Psoas muscle (tissue), 8 donors: Measurements from ENCODE around the gene ATP5F1D. TPM values are rescaled to one million over a fixed set of nuclear protein-coding genes. Genes with fewer than 3 reads are reported as not detected.

Experiments used
- ATAC-seq, 4 donors: fragments of 200-7000 bp; cut with Tn5 transposase; one replicate each; pipeline ENCODE4 v1.9.1; 2020; ENCODE audit warnings: moderate library complexity in 3 of 4, mild to moderate bottlenecking in 2 of 4
- DNase-seq, 2 donors: peaks; one replicate each; pipeline ENCODE4 v3.0.0-alpha.2; 2020
- H3K27ac ChIP-seq: fragments of 200-600 bp; one replicate; pipeline ENCODE4 v1.8.0; 2022
- H3K27me3 ChIP-seq, 3 donors: fragments of 200-600 bp in 1 of 3; one replicate each; pipeline versions ENCODE4 v1.6.1 to v1.8.0; 2013 to 2022; ENCODE audit warnings: low read length in 2 of 3, mild to moderate bottlenecking in 2 of 3, moderate library complexity in 1 of 3; ENCODE audit not compliant: insufficient read depth in 3 of 3
- H3K36me3 ChIP-seq, 2 donors: fragments of 200-600 bp in 1 of 2; one replicate each; pipeline versions ENCODE4 v1.6.1 to v1.8.0; 2013 to 2022; ENCODE audit warnings: low read depth in 1 of 2, mild to moderate bottlenecking in 1 of 2, moderate library complexity in 1 of 2; ENCODE audit not compliant: insufficient read depth in 1 of 2
- H3K4me1 ChIP-seq: fragments of 200-600 bp; one replicate; pipeline ENCODE4 v1.8.0; 2022
- H3K4me3 ChIP-seq: fragments of 200-600 bp; one replicate; pipeline ENCODE4 v1.8.0; 2022; ENCODE audit warnings: mild to moderate bottlenecking
- H3K9me3 ChIP-seq: fragments of 200-600 bp; one replicate; pipeline ENCODE4 v1.8.0; 2022
- WGBS, 3 donors: extraction: QIAGEN DNeasy Blood & Tissue Kit; methylation state at CpG; one replicate each; pipeline versions ENCODE4 v1.1.6 to v1.1.7; 2013; 5-methylcytosine and 5-hydroxymethylcytosine counted together
- intact Hi-C, 2 donors: fragments of 100-400 bp; cut with DNase I; formaldehyde crosslinking; loops; one replicate each; pipeline versions ENCODE4 v1.11.0 to v1.14.2; 2022
- polyA plus RNA-seq, 3 donors: library from polyadenylated mRNA; stranded (reverse); fragments of 200-250 nt; gene quantifications; one replicate each; pipeline ENCODE4 v1.2.3, GENCODE V29; 2013
- total RNA-seq, 4 donors: library from RNA; stranded (reverse); fragmentation: NEBNext Ultra II Directional in 2 of 4; extraction: Animal tissue kit (Norgen Biotek cat#: 25700) in 2 of 4; gene quantifications; one replicate each; pipeline versions ENCODE4 v1.2.1 to v1.2.4, GENCODE V29; 2021 to 2023
- TF ChIP-seq, protein P1 (sequence below): fragments of 200-600 bp; IDR thresholded peaks from one replicate; pipeline ENCODE4 v1.8.0; 2022; ENCODE audit warnings: antibody characterized with exemption
- donor health status: healthy with polysubstance abuse.
- donor health status: DM: no; HTN: no; CAD: no; lungs with moderate emphysema.
- donor health status: Bipolar disorder and iron deficiency.
- donor health status: healthy.
- donor health status: DM: yes; HTN: yes; CAD: no.
- donor health status: DM: no; HTN: no; CAD: no.
- donor health status: DM: no; HTN: no; CAD: no.
- donor health status: DM: yes; HTN: yes; CAD: no.

Gene ATP5F1D
- total and polyA plus RNA-seq, 7 donors = 310 to 858 (median 509) TPM

DNA sequence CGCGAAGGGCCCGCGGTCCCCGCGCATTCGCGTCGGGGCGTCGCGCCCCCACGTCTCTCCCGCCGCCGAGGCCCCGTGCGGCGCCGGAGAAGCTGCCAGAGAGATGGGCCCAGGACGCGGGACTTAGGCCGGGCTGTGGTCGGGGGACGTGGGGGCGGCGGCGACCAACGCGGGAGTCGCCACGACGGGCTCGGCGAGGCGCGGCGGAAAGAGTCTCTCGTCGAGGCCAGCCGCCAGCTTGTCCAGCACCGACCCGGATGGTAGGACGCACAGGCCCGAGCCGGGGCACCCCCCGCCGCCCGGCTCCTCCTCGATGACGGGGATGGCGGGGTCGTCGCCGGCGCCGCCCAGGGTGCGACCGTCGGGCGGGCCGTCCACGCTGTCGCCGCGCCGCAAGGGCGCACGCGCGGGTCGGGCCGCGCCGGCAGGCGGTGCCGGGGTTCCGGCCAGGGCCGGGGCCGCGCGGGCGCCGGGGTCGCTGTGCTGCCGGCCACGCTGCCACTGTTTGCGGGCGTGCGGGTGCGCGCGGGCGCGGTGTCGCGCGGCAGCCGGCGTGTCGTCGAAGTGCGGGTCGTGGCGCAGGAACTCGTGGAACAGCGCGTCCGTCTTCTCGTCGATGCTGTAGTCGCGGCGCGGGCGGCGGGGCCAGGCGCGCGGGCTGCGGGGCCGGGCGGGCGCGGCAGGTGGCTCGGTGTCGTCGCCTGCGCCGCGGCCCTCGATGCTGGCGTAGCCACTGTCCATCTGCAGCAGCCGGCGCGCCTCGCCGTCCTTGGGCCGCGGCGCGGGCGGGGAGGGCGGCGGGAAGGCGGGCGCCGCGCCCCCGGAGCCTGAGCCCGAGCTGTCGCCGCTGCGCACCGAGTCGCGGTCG, 12.3 kb upstream of the ATP5F1D start:
- intact Hi-C loops = no loop called here
- H3K27ac ChIP-seq = no peak overlapping the region
- H3K4me1 ChIP-seq = no peaks in the 10 kb centered on the region
- TF ChIP-seq, protein P1, sequence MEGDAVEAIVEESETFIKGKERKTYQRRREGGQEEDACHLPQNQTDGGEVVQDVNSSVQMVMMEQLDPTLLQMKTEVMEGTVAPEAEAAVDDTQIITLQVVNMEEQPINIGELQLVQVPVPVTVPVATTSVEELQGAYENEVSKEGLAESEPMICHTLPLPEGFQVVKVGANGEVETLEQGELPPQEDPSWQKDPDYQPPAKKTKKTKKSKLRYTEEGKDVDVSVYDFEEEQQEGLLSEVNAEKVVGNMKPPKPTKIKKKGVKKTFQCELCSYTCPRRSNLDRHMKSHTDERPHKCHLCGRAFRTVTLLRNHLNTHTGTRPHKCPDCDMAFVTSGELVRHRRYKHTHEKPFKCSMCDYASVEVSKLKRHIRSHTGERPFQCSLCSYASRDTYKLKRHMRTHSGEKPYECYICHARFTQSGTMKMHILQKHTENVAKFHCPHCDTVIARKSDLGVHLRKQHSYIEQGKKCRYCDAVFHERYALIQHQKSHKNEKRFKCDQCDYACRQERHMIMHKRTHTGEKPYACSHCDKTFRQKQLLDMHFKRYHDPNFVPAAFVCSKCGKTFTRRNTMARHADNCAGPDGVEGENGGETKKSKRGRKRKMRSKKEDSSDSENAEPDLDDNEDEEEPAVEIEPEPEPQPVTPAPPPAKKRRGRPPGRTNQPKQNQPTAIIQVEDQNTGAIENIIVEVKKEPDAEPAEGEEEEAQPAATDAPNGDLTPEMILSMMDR = no peak
- no peak overlapping the region for H3K4me3 ChIP-seq
- 96% methylated on average over 123 to 158 of the region's 158 CpGs for WGBS, 3 donors
- DNase-seq (no peak), ATAC-seq (no peak)
- H3K9me3 ChIP-seq = no peaks in the 10 kb centered on the region
- no peaks in the 10 kb centered on the region for H3K27me3 ChIP-seq
- peaks cover 0 to 33% of the 10 kb centered on the region in 2 donors for H3K36me3 ChIP-seq

- Histone ChIP-seq H3K27me3 (no peaks in the 10 kb centered on the region), H3K4me1 (no peaks in the 10 kb centered on the region), H3K27ac (no peak overlapping the region), H3K9me3 (no peaks in the 10 kb centered on the region), H3K36me3 (peaks cover 0 to 26% of the 10 kb centered on the region in 2 donors), H3K4me3 (no peak overlapping the region)
- 83 to 89% (median 88%) methylated on average over 44 to 61 of the region's 61 CpGs for WGBS, 3 donors
- DNase-seq = no peak
- no peak for ATAC-seq
- TF ChIP-seq, protein P1 = no peak
- intact Hi-C loops = no loop called here
Observed at GRCh38 chr19:1229924-1230782, 11.4 kb upstream of the ATP5F1D start.

DNA sequence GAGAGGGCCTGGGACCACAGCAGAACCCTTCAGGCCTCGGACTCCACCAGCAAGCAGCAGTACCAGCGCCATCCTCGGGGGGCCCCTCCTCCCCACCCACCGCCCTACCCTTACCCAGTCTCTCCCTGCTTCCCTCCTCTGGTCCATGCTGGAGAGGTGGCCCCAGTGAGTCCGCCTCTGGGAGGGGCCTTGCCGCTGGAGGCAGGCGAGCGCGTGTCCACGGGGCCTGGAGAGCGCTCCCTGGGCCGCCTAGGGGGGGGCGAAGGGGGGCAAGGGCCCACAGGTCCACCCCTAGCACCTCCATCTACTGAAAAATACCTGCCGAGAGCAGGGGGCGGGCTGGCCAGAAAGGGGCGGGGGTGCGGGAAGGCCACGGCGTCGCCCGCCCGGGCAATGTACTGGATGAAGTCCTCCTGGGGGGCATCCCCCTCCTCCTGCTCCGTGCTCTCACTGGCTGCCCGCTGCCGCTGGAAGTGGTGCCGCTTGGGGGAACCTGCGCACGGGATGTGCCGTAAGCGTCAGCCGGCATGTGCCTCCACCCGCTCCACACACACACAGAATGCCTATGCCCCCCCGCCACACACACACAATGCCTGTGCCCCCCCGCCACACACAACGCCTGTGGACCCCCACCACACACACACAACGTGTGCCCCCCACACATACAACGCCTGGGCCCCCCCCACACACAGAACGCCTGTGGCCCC, 10.6 kb upstream of the ATP5F1D start:
- ATAC-seq (peak in 2 of 4 donors; percentile 11 to 27), DNase-seq (no peak)
- WGBS, 3 donors = 77 to 85% (median 83%) methylated on average over 32 to 38 of the region's 38 CpGs
- intact Hi-C loops = no loop called here
- Histone ChIP-seq H3K27me3 (no peaks in the 10 kb centered on the region), H3K4me3 (no peak overlapping the region), H3K9me3 (no peaks in the 10 kb centered on the region), H3K36me3 (peaks cover 0 to 25% of the 10 kb centered on the region in 2 donors), H3K4me1 (no peaks in the 10 kb centered on the region), H3K27ac (no peak overlapping the region)
- TF ChIP-seq, protein P1 = no peak

- ATAC-seq (peak in 2 of 4 donors; percentile 23 to 35), DNase-seq (no peak)
- intact Hi-C loops = no loop called here
- H3K27ac ChIP-seq = no peak overlapping the region
- WGBS, 3 donors = 80 to 88% (median 81%) methylated on average over 15 of the region's 15 CpGs
- H3K27me3 ChIP-seq = peaks cover 0 to 5% (median 2%) of the 10 kb centered on the region in 3 donors
- peaks cover 5% of the 10 kb centered on the region for H3K4me1 ChIP-seq
- TF ChIP-seq, protein P1 = no peak
- H3K36me3 ChIP-seq = peaks cover 0 to 15% of the 10 kb centered on the region in 2 donors
- H3K9me3 ChIP-seq = no peaks in the 10 kb centered on the region
- no peak overlapping the region for H3K4me3 ChIP-seq
Observed at GRCh38 chr19:1231729-1232637, 9.6 kb upstream of the ATP5F1D start.
